ENCODE measurements around the gene RGS10. TPM values are rescaled to one million over a fixed set of nuclear protein-coding genes. Genes with fewer than 3 reads are reported as not detected.
"Not testable (repeated sequence)": the region's sequence is repeated elsewhere in the genome, so short reads cannot be mapped to it uniquely, and the experiment has no call there.

Gene RGS10
- total RNA-seq, 3 donors from 2014 or later = 34.0 to 39.2 (median 36.4) TPM

DNA sequence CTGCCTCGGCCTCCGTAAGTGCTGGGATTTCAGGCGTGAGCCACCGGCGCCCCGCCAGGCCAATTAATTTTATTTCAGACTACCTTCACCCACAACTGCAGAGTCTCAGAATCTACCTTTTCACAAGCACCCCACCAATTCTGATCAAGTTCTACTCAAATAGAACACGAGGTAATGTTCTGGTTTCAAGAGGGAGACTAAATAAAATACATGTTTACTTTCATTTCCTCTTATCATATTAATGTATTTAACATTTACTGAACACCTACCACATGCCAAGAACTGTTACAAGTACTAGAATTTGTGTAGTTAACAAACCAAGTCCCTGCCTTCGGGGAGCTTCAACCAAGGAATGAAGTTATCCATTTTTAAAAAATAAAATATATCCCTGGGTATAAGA is 25.5 kb upstream of the RGS10 start:
- Histone ChIP-seq H3K36me3 (no peaks in the 10 kb centered on the region), H3K4me3 (no peak overlapping the region), H3K9me3 (no peaks in the 10 kb centered on the region), H3K27ac (no peak overlapping the region), H3K4me1 (no peaks in the 10 kb centered on the region), H3K27me3 (no peaks in the 10 kb centered on the region)
- no peak for DNase-seq (ENCODE audit: low spot score in 2 of 2)
- TF ChIP-seq POLR2AphosphoS5 (IDR thresholded peaks at IDR 0.05) = no peak
- TF ChIP-seq, protein P1, sequence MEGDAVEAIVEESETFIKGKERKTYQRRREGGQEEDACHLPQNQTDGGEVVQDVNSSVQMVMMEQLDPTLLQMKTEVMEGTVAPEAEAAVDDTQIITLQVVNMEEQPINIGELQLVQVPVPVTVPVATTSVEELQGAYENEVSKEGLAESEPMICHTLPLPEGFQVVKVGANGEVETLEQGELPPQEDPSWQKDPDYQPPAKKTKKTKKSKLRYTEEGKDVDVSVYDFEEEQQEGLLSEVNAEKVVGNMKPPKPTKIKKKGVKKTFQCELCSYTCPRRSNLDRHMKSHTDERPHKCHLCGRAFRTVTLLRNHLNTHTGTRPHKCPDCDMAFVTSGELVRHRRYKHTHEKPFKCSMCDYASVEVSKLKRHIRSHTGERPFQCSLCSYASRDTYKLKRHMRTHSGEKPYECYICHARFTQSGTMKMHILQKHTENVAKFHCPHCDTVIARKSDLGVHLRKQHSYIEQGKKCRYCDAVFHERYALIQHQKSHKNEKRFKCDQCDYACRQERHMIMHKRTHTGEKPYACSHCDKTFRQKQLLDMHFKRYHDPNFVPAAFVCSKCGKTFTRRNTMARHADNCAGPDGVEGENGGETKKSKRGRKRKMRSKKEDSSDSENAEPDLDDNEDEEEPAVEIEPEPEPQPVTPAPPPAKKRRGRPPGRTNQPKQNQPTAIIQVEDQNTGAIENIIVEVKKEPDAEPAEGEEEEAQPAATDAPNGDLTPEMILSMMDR (IDR thresholded peaks at IDR 0.05) = no peak
- no peak for TF ChIP-seq POLR2A (IDR thresholded peaks at IDR 0.05)
- intact Hi-C loops (cut with DNase I; ENCODE audit: low total_unique reads) = no loop called here

DNA sequence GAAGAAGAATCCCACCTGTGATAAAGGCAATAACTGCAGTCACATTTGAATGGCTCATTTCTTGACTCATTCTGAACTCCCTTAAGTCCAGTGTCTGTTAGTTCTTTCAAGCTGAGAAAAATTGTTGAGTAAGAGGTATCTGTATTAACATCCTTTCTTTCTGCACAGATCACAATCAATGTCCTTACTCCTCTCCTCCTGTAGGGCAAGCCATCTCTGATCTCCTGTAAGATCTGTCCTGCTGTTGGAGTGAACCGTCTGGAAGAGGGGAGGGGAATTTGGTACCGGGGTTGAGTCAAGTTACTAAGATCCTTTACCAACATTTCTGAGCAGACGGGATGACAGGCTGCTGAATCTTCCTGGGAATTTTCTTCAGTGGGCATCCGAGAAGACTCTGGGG is 19.6 kb upstream of the RGS10 start:
- H3K36me3 ChIP-seq = no peaks in the 10 kb centered on the region
- TF ChIP-seq POLR2AphosphoS5 (IDR thresholded peaks at IDR 0.05) (no peak), POLR2A (IDR thresholded peaks at IDR 0.05) (no peak)
- TF ChIP-seq, protein P1 (IDR thresholded peaks at IDR 0.05) = no peak
- DNase-seq (ENCODE audit: low spot score in 2 of 2) = no peak
- no peaks in the 10 kb centered on the region for H3K9me3 ChIP-seq
- no peaks in the 10 kb centered on the region for H3K4me1 ChIP-seq
- H3K27ac ChIP-seq = no peak overlapping the region
- no peak overlapping the region for H3K4me3 ChIP-seq
- no peaks in the 10 kb centered on the region for H3K27me3 ChIP-seq
- intact Hi-C loops (cut with DNase I; ENCODE audit: low total_unique reads) = no loop called here

DNA sequence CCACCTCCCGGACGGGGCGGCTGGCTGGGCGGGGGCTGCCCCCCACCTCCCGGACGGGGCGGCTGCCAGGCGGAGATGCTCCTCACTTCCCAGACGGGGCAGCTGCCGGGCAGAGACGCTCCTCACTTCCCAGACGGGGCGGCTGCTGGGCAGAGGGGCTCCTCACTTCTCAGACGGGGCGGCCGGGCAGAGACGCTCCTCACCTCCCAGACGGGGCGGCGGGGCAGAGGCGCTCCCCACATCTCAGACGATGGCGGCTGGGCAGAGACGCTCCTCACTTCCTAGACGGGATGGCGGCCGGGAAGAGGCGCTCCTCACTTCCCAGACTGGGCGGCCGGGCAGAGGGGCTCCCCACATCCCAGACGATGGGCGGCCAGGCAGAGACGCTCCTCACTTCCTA is 17.0 kb upstream of the RGS10 start:
- H3K4me3 ChIP-seq; H3K4me1 ChIP-seq; DNase-seq (ENCODE audit: low spot score in 2 of 2); H3K9me3 ChIP-seq; H3K27me3 ChIP-seq; H3K27ac ChIP-seq; intact Hi-C loops (cut with DNase I; ENCODE audit: low total_unique reads); H3K36me3 ChIP-seq: not testable (repeated sequence)

DNA sequence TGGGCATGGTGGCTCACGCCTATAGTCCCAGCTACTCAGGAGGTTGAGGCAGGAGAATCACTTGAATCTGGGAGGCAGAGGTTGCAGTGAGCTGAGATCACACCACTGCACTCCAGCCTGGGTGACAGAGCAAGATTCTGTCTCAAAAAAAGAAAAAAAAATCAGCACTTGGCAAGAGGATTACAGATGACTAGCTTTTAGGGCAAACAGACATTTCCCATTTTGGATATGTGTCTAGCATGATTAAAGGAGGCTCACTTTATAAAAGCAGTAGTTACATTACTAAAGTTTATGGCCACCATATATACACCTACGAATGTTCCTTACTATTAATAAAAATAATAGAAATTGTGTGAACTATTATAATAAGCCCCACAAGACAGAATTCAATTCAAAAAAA is 13.6 kb upstream of the RGS10 start:
- H3K27me3 ChIP-seq; H3K27ac ChIP-seq; H3K9me3 ChIP-seq; intact Hi-C loops (cut with DNase I; ENCODE audit: low total_unique reads); DNase-seq (ENCODE audit: low spot score in 2 of 2); H3K4me1 ChIP-seq; H3K36me3 ChIP-seq; H3K4me3 ChIP-seq: not testable (repeated sequence)

DNA sequence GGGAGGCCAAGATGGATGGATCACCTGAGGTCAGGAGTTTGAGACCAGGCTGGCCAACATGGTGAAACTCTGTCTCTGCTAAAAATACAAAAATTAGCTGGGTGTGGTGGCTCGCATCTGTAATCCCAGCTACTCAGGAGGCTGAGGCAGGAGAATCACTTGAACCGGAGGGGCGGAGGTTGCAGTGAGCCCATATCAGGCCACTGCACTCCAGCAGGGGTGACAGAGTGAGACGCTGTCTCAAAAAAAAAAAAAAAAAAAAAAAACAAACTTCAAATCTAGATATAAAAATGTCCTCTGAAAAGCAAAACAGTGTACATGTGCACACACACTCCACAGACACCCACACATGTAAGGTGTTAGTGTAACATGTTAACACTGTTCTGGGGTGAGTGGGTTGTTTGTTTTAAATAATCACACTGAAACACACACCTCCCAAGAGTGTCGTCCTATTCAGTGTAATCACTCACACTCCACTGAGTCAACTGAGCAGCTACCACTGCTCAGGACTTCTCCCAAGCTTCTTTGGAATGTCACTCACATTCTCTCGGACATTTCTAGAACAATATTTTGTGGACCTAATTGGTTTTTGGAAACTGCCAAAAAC is 12.8 kb upstream of the RGS10 start:
- no peaks in the 10 kb centered on the region for H3K4me1 ChIP-seq
- intact Hi-C loops (cut with DNase I; ENCODE audit: low total_unique reads) = no loop called here
- TF ChIP-seq, protein P1 (IDR thresholded peaks at IDR 0.05) = no peak
- TF ChIP-seq POLR2AphosphoS5 (IDR thresholded peaks at IDR 0.05) (no peak), POLR2A (IDR thresholded peaks at IDR 0.05) (no peak)
- H3K36me3 ChIP-seq = no peaks in the 10 kb centered on the region
- no peaks in the 10 kb centered on the region for H3K27me3 ChIP-seq
- no peak overlapping the region for H3K27ac ChIP-seq
- no peak overlapping the region for H3K4me3 ChIP-seq
- no peak for DNase-seq (ENCODE audit: low spot score in 2 of 2)
- H3K9me3 ChIP-seq = no peaks in the 10 kb centered on the region

DNA sequence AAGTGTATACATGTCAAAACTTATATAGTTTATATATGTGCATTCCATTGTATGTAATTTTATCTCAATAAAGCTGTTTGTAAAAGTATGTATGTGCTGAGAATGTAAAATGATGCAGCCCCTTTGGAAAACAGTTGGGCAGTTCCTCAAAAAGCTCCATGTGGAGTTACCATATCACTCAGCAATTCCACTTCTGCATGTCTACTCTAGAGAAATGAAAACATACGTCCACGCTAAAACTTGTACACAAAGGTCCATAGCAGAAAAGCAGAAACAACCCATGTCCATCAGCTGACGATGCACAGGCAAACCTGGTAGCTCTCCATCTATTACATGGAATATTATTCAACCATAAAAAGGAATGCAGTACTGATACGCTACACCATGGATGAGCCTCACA is 8.3 kb upstream of the RGS10 start:
- Histone ChIP-seq H3K27ac (no peak overlapping the region), H3K4me3 (no peak overlapping the region), H3K27me3 (no peaks in the 10 kb centered on the region), H3K4me1 (no peaks in the 10 kb centered on the region), H3K9me3 (no peaks in the 10 kb centered on the region), H3K36me3 (no peaks in the 10 kb centered on the region)
- intact Hi-C loops (cut with DNase I; ENCODE audit: low total_unique reads) = no loop called here
- DNase-seq (ENCODE audit: low spot score in 2 of 2) = no peak
- no peak for TF ChIP-seq POLR2A (IDR thresholded peaks at IDR 0.05)
- TF ChIP-seq, protein P1 (IDR thresholded peaks at IDR 0.05) = no peak
- TF ChIP-seq POLR2AphosphoS5 (IDR thresholded peaks at IDR 0.05) = no peak

All from breast epithelium (tissue), 4 donors.